Transverse colon (tissue), 4 donors: ENCODE measurements around the gene TMEM201.
A peak's percentile ranks its signal among the peaks of the same experiment; 100 is the strongest.

Experiments used
- EP300 ChIP-seq: sonication (generic); formaldehyde crosslinking; IDR thresholded peaks from one replicate; pipeline ENCODE4 v1.6.1; 2017; ENCODE audit warnings: antibody characterized with exemption, low read depth
- POLR2A ChIP-seq: fragments of 450-650 bp; IDR thresholded peaks from one replicate; pipeline ENCODE4 v1.6.1; 2016; ENCODE audit warnings: antibody characterized with exemption, mild to moderate bottlenecking, moderate library complexity
- POLR2AphosphoS5 ChIP-seq, 3 donors: sonication (generic); formaldehyde crosslinking; IDR thresholded peaks; one replicate each; pipeline ENCODE4 v1.6.1; 2016; ENCODE audit warnings: antibody characterized with exemption in 3 of 3
- TF ChIP-seq, protein P1 (sequence below), 5 experiments: fragments of 200-600 bp in 3 of 5; fragments of 450-650 bp in 2 of 5; sonication (generic) in 3 of 5; IDR thresholded peaks; 1 replicate in 2 of 5; 2 replicates in 3 of 5; pipeline ENCODE4 v1.5.1; 2016 to 2017; ENCODE audit warnings: antibody characterized with exemption in 5 of 5, inconsistent platforms in 3 of 5, mild to moderate bottlenecking in 2 of 5, moderate library complexity in 1 of 5

- TF ChIP-seq, protein P1, sequence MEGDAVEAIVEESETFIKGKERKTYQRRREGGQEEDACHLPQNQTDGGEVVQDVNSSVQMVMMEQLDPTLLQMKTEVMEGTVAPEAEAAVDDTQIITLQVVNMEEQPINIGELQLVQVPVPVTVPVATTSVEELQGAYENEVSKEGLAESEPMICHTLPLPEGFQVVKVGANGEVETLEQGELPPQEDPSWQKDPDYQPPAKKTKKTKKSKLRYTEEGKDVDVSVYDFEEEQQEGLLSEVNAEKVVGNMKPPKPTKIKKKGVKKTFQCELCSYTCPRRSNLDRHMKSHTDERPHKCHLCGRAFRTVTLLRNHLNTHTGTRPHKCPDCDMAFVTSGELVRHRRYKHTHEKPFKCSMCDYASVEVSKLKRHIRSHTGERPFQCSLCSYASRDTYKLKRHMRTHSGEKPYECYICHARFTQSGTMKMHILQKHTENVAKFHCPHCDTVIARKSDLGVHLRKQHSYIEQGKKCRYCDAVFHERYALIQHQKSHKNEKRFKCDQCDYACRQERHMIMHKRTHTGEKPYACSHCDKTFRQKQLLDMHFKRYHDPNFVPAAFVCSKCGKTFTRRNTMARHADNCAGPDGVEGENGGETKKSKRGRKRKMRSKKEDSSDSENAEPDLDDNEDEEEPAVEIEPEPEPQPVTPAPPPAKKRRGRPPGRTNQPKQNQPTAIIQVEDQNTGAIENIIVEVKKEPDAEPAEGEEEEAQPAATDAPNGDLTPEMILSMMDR (IDR thresholded peaks at IDR 0.05): no peak
- TF ChIP-seq POLR2A (no peak), POLR2AphosphoS5 (IDR thresholded peaks at IDR 0.05) (peak; percentile 50 to 82 (median 76)), EP300 (no peak)
These were observed 49.4 kb upstream of the TMEM201 start, which contains the start of gene SLC25A33 for GRCh38 chr1:9539165-9539828.
